A673 (cell line): ENCODE measurements around the gene CREB5. TPM values are rescaled to one million over a fixed set of nuclear protein-coding genes. Genes with fewer than 3 reads are reported as not detected.

Source experiments
- BruUV-seq: library from RNA; stranded (reverse); fragments of 400-500 nt; replicated peaks from 2 replicates; lab custom pipeline; 2021; lab: Mats Ljungman, UMichigan
- CTCF ChIA-PET: fragments of 300-600 bp; sonication (Branson Sonifier 250); formaldehyde crosslinking; loops from one replicate; lab custom pipeline; 2022; ENCODE audit warnings: antibody characterized with exemption; lab: Charles Lee
- POLR2A ChIA-PET: fragments of 300-600 bp; sonication (Branson Sonifier 250); formaldehyde crosslinking; loops from one replicate; lab custom pipeline; 2022; ENCODE audit warnings: antibody characterized with exemption; ENCODE audit not compliant: low non-redundant PET; lab: Charles Lee
- DNase-seq: peaks from one replicate; pipeline ENCODE4 v3.0.0-alpha.2; 2015; ENCODE audit warnings: low spot score
- H3K27ac ChIP-seq: fragments of 200-600 bp; sonication (generic); 2 replicates; pipeline ENCODE4 v1.5.1; 2016; ENCODE audit warnings: mixed run types, low read depth, mild to moderate bottlenecking, mixed read lengths, antibody characterized with exemption, low read length; ENCODE audit not compliant: poor library complexity, severe bottlenecking
- H3K27me3 ChIP-seq: fragments of 200-600 bp; sonication (generic); replicated peaks from 2 replicates; pipeline ENCODE4 v1.6.1; 2017; ENCODE audit warnings: mixed run types, low read depth, mild to moderate bottlenecking, mixed read lengths, antibody characterized with exemption, low read length; ENCODE audit not compliant: insufficient read depth, poor library complexity
- H3K36me3 ChIP-seq: fragments of 200-600 bp; sonication (generic); 2 replicates; pipeline ENCODE4 v1.6.1; 2016; ENCODE audit warnings: mixed run types, mild to moderate bottlenecking, mixed read lengths, antibody characterized with exemption, low read length; ENCODE audit not compliant: insufficient read depth, poor library complexity, severe bottlenecking
- H3K4me1 ChIP-seq: fragments of 200-600 bp; sonication (generic); 2 replicates; pipeline ENCODE4 v1.6.1; 2017; ENCODE audit warnings: mixed run types, mild to moderate bottlenecking, mixed read lengths, antibody characterized with exemption, low read length; ENCODE audit not compliant: insufficient read depth, poor library complexity, severe bottlenecking
- H3K4me3 ChIP-seq: fragments of 200-600 bp; sonication (generic); 2 replicates; pipeline ENCODE4 v1.5.1; 2016; ENCODE audit warnings: low read depth, mixed run types, mild to moderate bottlenecking, mixed read lengths, low read length; ENCODE audit not compliant: poor library complexity, severe bottlenecking
- H3K9me3 ChIP-seq: fragments of 200-600 bp; sonication (generic); 2 replicates; pipeline ENCODE4 v1.6.1; 2016; ENCODE audit warnings: mixed run types, low read depth, mild to moderate bottlenecking, mixed read lengths, antibody characterized with exemption, low read length; ENCODE audit not compliant: poor library complexity, severe bottlenecking
- EZH2 ChIP-seq: fragments of 200-600 bp; sonication (generic); IDR thresholded peaks from 2 replicates; pipeline ENCODE4 v1.6.1; 2017; ENCODE audit warnings: borderline replicate concordance, low read depth, mild to moderate bottlenecking, mixed read lengths, antibody characterized with exemption, low read length; ENCODE audit not compliant: poor library complexity, severe bottlenecking
- intact Hi-C: fragments of 100-400 bp; cut with micrococcal nuclease; formaldehyde crosslinking; loops from one replicate; pipeline ENCODE4 v1.10.0; 2022; ENCODE audit not compliant: unreplicated experiment
- total RNA-seq: library from RNA; stranded (reverse); gene quantifications from 2 replicates; pipeline ENCODE4 v1.2.3, GENCODE V29; 2021
- TF ChIP-seq, protein P1 (sequence below): fragments of 300-800, 200-600 bp; sonication (generic); conservative IDR thresholded peaks from 2 replicates; pipeline ENCODE4 v1.5.1; 2017; ENCODE audit warnings: low read depth, mild to moderate bottlenecking, antibody characterized with exemption, low read length, moderate library complexity, mixed read lengths

CREB5 gene
- total RNA-seq, 1 experiment from 2014 or later = 10.3 TPM

DNA sequence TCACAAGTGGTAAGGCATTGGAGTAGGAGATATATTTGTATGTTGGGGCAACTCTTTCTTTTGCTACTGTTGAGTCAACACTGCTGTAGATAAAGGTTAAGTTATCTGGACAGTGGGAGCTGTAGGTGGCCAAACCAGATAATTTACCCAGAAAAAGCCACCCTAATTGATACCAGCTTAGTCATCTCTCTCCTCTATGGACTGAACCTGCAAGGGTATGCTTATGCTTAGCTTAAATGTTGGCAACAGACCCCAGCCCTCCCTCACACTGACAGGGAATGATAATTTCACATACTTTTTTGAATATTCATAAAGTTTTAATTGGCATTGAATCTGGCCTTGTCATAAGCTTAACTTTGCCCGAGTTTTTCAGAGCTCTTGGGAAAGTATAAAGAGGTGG lies 66.3 kb downstream of the CREB5 start:
- intact Hi-C loops = no loop called here
- CTCF ChIA-PET = no interaction called here
- H3K9me3 ChIP-seq = no peaks in the 10 kb centered on the region
- no peaks in the 10 kb centered on the region for H3K27me3 ChIP-seq
- H3K27ac ChIP-seq = no peak overlapping the region
- H3K36me3 ChIP-seq = no peaks in the 10 kb centered on the region
- peaks cover 4% of the 10 kb centered on the region for H3K4me1 ChIP-seq
- BruUV-seq = no TSS peak
- H3K4me3 ChIP-seq = no peak overlapping the region
- POLR2A ChIA-PET = no interaction called here
- TF ChIP-seq, protein P1, sequence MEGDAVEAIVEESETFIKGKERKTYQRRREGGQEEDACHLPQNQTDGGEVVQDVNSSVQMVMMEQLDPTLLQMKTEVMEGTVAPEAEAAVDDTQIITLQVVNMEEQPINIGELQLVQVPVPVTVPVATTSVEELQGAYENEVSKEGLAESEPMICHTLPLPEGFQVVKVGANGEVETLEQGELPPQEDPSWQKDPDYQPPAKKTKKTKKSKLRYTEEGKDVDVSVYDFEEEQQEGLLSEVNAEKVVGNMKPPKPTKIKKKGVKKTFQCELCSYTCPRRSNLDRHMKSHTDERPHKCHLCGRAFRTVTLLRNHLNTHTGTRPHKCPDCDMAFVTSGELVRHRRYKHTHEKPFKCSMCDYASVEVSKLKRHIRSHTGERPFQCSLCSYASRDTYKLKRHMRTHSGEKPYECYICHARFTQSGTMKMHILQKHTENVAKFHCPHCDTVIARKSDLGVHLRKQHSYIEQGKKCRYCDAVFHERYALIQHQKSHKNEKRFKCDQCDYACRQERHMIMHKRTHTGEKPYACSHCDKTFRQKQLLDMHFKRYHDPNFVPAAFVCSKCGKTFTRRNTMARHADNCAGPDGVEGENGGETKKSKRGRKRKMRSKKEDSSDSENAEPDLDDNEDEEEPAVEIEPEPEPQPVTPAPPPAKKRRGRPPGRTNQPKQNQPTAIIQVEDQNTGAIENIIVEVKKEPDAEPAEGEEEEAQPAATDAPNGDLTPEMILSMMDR = no peak
- TF ChIP-seq EZH2 = no peak
- no peak for DNase-seq

- H3K36me3 ChIP-seq = no peaks in the 10 kb centered on the region
- ChIA-PET POLR2A (no interaction called here), CTCF (no interaction called here)
- no peak overlapping the region for H3K27ac ChIP-seq
- no peak overlapping the region for H3K4me3 ChIP-seq
- H3K9me3 ChIP-seq = no peaks in the 10 kb centered on the region
- peaks cover 4% of the 10 kb centered on the region for H3K4me1 ChIP-seq
- BruUV-seq = no TSS peak
- no peak for TF ChIP-seq EZH2
- TF ChIP-seq, protein P1 = no peak
- DNase-seq = no peak
- intact Hi-C loops = no loop called here
- no peaks in the 10 kb centered on the region for H3K27me3 ChIP-seq
Measured at GRCh38 chr7:28479507-28479947, 67.2 kb downstream of the CREB5 start.

GRCh38 chr7:28480595-28480994 lies 68.3 kb downstream of the CREB5 start:
- H3K4me3 ChIP-seq = no peak overlapping the region
- DNase-seq = no peak
- ChIA-PET POLR2A (no interaction called here), CTCF (no interaction called here)
- TF ChIP-seq, protein P1 = no peak
- TF ChIP-seq EZH2 = no peak
- intact Hi-C loops = no loop called here
- BruUV-seq = no TSS peak
- peaks cover 6% of the 10 kb centered on the region for H3K4me1 ChIP-seq
- no peaks in the 10 kb centered on the region for H3K27me3 ChIP-seq
- H3K9me3 ChIP-seq = no peaks in the 10 kb centered on the region
- no peaks in the 10 kb centered on the region for H3K36me3 ChIP-seq
- H3K27ac ChIP-seq = no peak overlapping the region
